Natural killer cell treated with Interleukin-12 subunit alpha and Interleukin-12 subunit beta and Interleukin-15 and Interleukin-18, amount 100 ng/mL, for 72 hours (primary cell): ENCODE data around the gene MPPE1. TPM values are rescaled to one million over a fixed set of nuclear protein-coding genes. Genes with fewer than 3 reads are reported as not detected.
A peak's percentile ranks its signal among the peaks of the same experiment; 100 is the strongest.

Experiments used
- ATAC-seq, 2 donors: fragments of 150-1000 bp; cut with Tn5 transposase in 1 of 2; sonication (Bioruptor Pico), chemical (Tn5 transposase) in 1 of 2; 2 replicates each; pipeline ENCODE4 v1.10.0; 2021
- DNase-seq: peaks from one replicate; pipeline ENCODE4 v3.0.0; 2022; ENCODE audit warnings: low spot score
- H3K27ac Mint-ChIP-seq, 2 donors: 1 replicate in 1 of 2; 2 replicates in 1 of 2; pipeline ENCODE4 v1.8.0; 2022; ENCODE audit warnings: mixed read lengths in 2 of 2, mild to moderate bottlenecking in 1 of 2, moderate library complexity in 1 of 2
- H3K27me3 Mint-ChIP-seq, 2 donors: 1 replicate in 1 of 2; 2 replicates in 1 of 2; pipeline ENCODE4 v1.8.0; 2022; ENCODE audit warnings: mixed read lengths in 2 of 2
- H3K36me3 Mint-ChIP-seq: one replicate; pipeline ENCODE4 v1.8.0; 2022; ENCODE audit warnings: mixed read lengths
- H3K4me1 Mint-ChIP-seq, 2 donors: 1 replicate in 1 of 2; 2 replicates in 1 of 2; pipeline ENCODE4 v1.8.0; 2022; ENCODE audit warnings: low read depth in 2 of 2, mixed read lengths in 2 of 2, mild to moderate bottlenecking in 1 of 2
- H3K4me3 Mint-ChIP-seq: one replicate; pipeline ENCODE4 v1.8.0; 2022; ENCODE audit warnings: mixed read lengths
- H3K9me3 Mint-ChIP-seq: 2 replicates; pipeline ENCODE4 v1.8.0; 2022; ENCODE audit warnings: mixed read lengths
- total RNA-seq, 2 donors: library from RNA; stranded (reverse); gene quantifications; one replicate each; pipeline ENCODE4 v1.2.3, GENCODE V29; 2022

The MPPE1 gene
- total RNA-seq, 2 donors from 2014 or later, result 45.5 to 54.7 TPM

DNA sequence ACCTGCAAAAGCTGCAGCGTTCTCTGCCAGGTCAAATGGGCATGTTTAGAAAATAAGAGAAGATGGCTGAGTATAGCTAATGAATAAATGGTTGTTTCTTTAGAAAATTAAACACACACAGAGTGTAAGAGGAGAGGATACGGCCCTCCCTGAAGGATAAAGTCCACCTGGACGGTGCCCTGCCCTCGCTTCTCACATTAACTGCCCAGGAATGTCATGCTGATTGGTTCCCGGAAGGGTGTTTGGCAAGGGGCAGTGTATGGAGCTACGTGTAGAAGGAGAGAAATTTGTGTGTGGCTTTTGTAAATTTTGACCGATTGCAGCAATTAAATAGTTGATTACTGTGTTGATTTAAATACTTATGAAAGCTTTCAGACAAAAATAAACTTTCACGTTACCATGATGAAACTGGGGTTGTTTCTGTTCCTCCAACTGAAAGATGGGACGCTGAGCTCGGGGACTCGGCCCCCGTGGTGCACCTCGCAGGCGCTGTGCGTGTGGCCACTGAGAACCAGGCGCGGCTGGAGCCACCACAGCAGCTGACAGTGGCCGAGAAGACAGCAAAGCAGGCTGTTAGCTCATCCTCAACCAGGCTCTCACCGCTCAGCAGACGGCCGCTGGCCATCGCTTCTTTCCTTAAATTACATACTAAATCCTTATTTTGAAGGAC is 22.7 kb downstream of the MPPE1 start:
- no peaks in the 10 kb centered on the region for H3K27me3 Mint-ChIP-seq
- no peak overlapping the region for H3K27ac Mint-ChIP-seq
- H3K4me3 Mint-ChIP-seq, result no peak overlapping the region
- no peaks in the 10 kb centered on the region for H3K9me3 Mint-ChIP-seq
- DNase-seq (no peak), ATAC-seq (no peak)
- H3K4me1 Mint-ChIP-seq, result peaks cover 0 to 2% of the 10 kb centered on the region in 2 donors
- H3K36me3 Mint-ChIP-seq, result peaks cover 4% of the 10 kb centered on the region

DNA sequence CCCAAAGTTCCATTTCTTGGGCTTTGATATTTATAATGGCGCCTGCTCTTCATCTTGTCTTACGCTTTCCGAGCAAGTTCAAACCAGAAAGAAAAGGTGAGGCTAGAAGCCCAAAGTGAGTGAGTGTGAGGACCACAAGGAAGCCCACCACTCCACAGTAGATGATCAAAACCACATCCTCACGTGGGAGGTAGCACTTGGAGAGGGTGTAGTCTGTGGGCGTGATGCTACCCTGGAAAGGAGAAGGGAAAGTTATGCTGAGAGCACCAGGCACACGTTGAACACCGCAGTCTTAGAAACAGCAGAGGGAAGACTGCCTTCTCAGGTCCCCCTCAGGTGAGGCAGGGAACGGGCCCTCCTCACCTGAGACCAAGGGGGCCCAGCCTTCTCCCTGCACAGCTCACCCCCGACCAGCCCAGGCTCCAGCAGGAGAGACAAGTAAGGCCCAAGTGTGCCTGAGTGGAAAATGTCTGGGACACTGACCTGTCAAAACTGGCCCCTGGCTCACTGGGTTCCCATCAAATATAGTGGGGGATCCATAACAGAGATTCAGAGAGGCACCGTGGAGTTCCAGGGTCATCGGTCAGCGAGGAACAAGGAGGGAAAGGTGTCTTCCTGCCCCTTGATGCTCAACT is 23.6 kb downstream of the MPPE1 start:
- Mint-ChIP-seq H3K27ac (no peak overlapping the region), H3K27me3 (no peaks in the 10 kb centered on the region), H3K9me3 (no peaks in the 10 kb centered on the region)

GRCh38 chr18:11883153-11883552 is 25.0 kb downstream of the MPPE1 start:
- H3K4me1 Mint-ChIP-seq, result peaks cover 0 to 2% of the 10 kb centered on the region in 2 donors
- no peak overlapping the region for H3K4me3 Mint-ChIP-seq
- no peak for DNase-seq
- H3K36me3 Mint-ChIP-seq, result peaks cover 4% of the 10 kb centered on the region
- H3K27me3 Mint-ChIP-seq, result no peaks in the 10 kb centered on the region
- no peak overlapping the region for H3K27ac Mint-ChIP-seq
- ATAC-seq, result no peak
- H3K9me3 Mint-ChIP-seq, result no peaks in the 10 kb centered on the region

More for the DNA sequence above, 23.6 kb downstream of the MPPE1 start:
- DNase-seq, result no peak
- H3K36me3 Mint-ChIP-seq, result peaks cover 4% of the 10 kb centered on the region
- peaks cover 0 to 2% of the 10 kb centered on the region in 2 donors for H3K4me1 Mint-ChIP-seq
- H3K4me3 Mint-ChIP-seq, result no peak overlapping the region
- no peak for ATAC-seq

DNA sequence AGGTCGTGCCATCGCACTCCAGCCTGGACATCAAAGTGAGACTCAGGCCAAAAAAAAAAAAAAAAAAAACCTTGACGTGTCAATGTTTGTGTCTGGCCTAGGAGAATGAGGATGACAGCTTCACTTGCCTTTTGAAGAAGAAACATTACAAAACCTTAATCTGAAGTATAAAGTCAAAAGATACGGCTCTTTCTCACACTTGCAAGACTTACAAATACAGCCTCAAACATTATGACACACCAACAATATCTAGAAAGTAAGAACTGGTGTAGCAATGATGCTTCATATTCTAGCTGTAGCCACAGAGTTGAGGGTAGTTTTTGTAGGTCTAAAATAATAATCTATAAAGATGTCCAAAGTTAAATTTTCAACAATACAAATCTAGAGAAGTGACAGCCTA is 25.5 kb downstream of the MPPE1 start:
- Mint-ChIP-seq H3K36me3 (peaks cover 4% of the 10 kb centered on the region), H3K27me3 (no peaks in the 10 kb centered on the region)
- no peak for ATAC-seq

GRCh38 chr18:11880586-11881304 is 27.4 kb downstream of the MPPE1 start:
- Mint-ChIP-seq H3K9me3 (no peaks in the 10 kb centered on the region), H3K27me3 (no peaks in the 10 kb centered on the region), H3K4me3 (no peak overlapping the region), H3K4me1 (peaks cover 0 to 2% of the 10 kb centered on the region in 2 donors), H3K36me3 (peaks cover 4% of the 10 kb centered on the region), H3K27ac (no peak overlapping the region)
- DNase-seq (no peak), ATAC-seq (peak in 1 of 2 donors; percentile 36)

More for the DNA sequence above, 25.5 kb downstream of the MPPE1 start:
- H3K4me3 Mint-ChIP-seq, result no peak overlapping the region
- no peak overlapping the region for H3K27ac Mint-ChIP-seq
- H3K9me3 Mint-ChIP-seq, result no peaks in the 10 kb centered on the region
- H3K4me1 Mint-ChIP-seq, result peaks cover 0 to 2% of the 10 kb centered on the region in 2 donors
- DNase-seq, result no peak

- no peaks in the 10 kb centered on the region for H3K36me3 Mint-ChIP-seq
- no peak overlapping the region for H3K27ac Mint-ChIP-seq
- H3K4me1 Mint-ChIP-seq, result no peaks in the 10 kb centered on the region
- ATAC-seq (no peak), DNase-seq (no peak)
- no peaks in the 10 kb centered on the region for H3K9me3 Mint-ChIP-seq
- no peak overlapping the region for H3K4me3 Mint-ChIP-seq
- no peaks in the 10 kb centered on the region for H3K27me3 Mint-ChIP-seq
Measured at GRCh38 chr18:11877497-11878135, 30.5 kb downstream of the MPPE1 start.

DNA sequence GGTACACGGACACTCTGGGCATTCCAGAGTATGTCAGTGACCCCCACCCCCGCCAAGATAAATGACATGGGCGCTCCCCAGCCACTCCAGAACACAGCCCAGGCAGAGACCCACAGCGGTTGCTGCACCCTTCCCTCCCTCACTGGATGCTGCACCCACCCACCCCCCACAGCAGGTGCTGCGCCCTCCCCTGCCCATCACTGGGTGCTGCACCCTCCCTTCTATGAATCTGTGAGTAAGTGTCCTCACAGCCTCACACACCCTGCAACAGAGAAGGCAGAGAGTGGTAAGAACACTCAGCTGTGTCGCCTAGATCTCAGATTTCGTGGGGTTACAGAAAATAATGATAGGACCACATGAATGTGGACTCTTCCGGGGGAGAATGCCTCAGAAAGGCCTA is 33.4 kb downstream of the MPPE1 start:
- no peaks in the 10 kb centered on the region for H3K36me3 Mint-ChIP-seq
- H3K4me1 Mint-ChIP-seq, result no peaks in the 10 kb centered on the region
- H3K27ac Mint-ChIP-seq, result no peak overlapping the region
- no peaks in the 10 kb centered on the region for H3K9me3 Mint-ChIP-seq
- ATAC-seq, result no peak
- H3K4me3 Mint-ChIP-seq, result no peak overlapping the region
- H3K27me3 Mint-ChIP-seq, result no peaks in the 10 kb centered on the region
- no peak for DNase-seq

- ATAC-seq (peak in 1 of 2 donors; percentile 11), DNase-seq (no peak)
- no peaks in the 10 kb centered on the region for H3K36me3 Mint-ChIP-seq
- H3K4me1 Mint-ChIP-seq, result no peaks in the 10 kb centered on the region
- H3K27me3 Mint-ChIP-seq, result no peaks in the 10 kb centered on the region
- H3K9me3 Mint-ChIP-seq, result no peaks in the 10 kb centered on the region
- no peak overlapping the region for H3K27ac Mint-ChIP-seq
- no peak overlapping the region for H3K4me3 Mint-ChIP-seq
Measured at GRCh38 chr18:11873670-11874340, 34.3 kb downstream of the MPPE1 start.

- ATAC-seq (no peak), DNase-seq (no peak)
- H3K9me3 Mint-ChIP-seq, result no peaks in the 10 kb centered on the region
Measured at GRCh38 chr18:11872479-11873136, 35.5 kb downstream of the MPPE1 start.

DNA sequence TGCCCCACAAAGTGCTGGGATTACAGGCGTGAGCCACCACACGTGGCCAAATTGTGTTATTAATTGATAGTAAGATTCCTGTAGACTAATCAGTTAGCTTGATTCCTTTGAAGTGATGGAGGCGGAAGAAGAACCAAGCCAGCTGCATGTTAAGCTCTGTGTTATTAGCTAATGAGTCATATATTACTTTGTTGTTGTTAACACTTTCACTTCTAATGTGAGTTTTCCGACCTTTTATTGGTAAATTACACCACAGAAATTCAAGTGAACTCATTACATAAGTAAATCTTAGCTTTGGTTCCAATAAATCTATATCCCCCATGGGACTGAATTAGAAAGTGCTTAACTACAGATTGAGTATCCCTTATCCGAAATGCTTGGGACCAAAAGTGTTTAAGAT is 36.6 kb downstream of the MPPE1 start:
- DNase-seq (no peak), ATAC-seq (no peak)
- Mint-ChIP-seq H3K36me3 (no peaks in the 10 kb centered on the region), H3K4me1 (no peaks in the 10 kb centered on the region), H3K9me3 (no peaks in the 10 kb centered on the region), H3K27ac (no peak overlapping the region), H3K4me3 (no peak overlapping the region), H3K27me3 (no peaks in the 10 kb centered on the region)

More at GRCh38 chr18:11872479-11873136, 35.5 kb downstream of the MPPE1 start:
- Mint-ChIP-seq H3K27me3 (no peaks in the 10 kb centered on the region), H3K4me1 (no peaks in the 10 kb centered on the region), H3K36me3 (no peaks in the 10 kb centered on the region), H3K4me3 (no peak overlapping the region), H3K27ac (no peak overlapping the region)

GRCh38 chr18:11868230-11868629 is 39.9 kb downstream of the MPPE1 start:
- H3K4me1 Mint-ChIP-seq, result no peaks in the 10 kb centered on the region
- no peak overlapping the region for H3K27ac Mint-ChIP-seq
- no peaks in the 10 kb centered on the region for H3K27me3 Mint-ChIP-seq
- DNase-seq (no peak), ATAC-seq (no peak)
- no peaks in the 10 kb centered on the region for H3K9me3 Mint-ChIP-seq
- no peaks in the 10 kb centered on the region for H3K36me3 Mint-ChIP-seq
- H3K4me3 Mint-ChIP-seq, result no peak overlapping the region

GRCh38 chr18:11866764-11867163 is 41.4 kb downstream of the MPPE1 start:
- Mint-ChIP-seq H3K4me1 (no peaks in the 10 kb centered on the region), H3K27ac (no peak overlapping the region), H3K27me3 (no peaks in the 10 kb centered on the region), H3K36me3 (no peaks in the 10 kb centered on the region), H3K4me3 (no peak overlapping the region), H3K9me3 (no peaks in the 10 kb centered on the region)
- ATAC-seq (peak in 1 of 2 donors; percentile 15), DNase-seq (no peak)

GRCh38 chr18:11866329-11866728 is 41.8 kb downstream of the MPPE1 start:
- no peak overlapping the region for H3K27ac Mint-ChIP-seq
- peak in 1 of 2 donors; percentile 28 for ATAC-seq
- no peaks in the 10 kb centered on the region for H3K9me3 Mint-ChIP-seq
- no peaks in the 10 kb centered on the region for H3K36me3 Mint-ChIP-seq
- no peaks in the 10 kb centered on the region for H3K4me1 Mint-ChIP-seq
- no peaks in the 10 kb centered on the region for H3K27me3 Mint-ChIP-seq
- DNase-seq, result no peak
- no peak overlapping the region for H3K4me3 Mint-ChIP-seq
